Measurements from ENCODE around the gene CASP2.

Gene CASP2

GRCh38 chr7:143341842-143342241 lies 53.7 kb downstream of the CASP2 start:
- DNase-seq = no peak

- no peak for DNase-seq
These were observed 55.4 kb downstream of the CASP2 start for GRCh38 chr7:143343596-143343995.

- DNase-seq = peak; percentile 70
These were observed 57.3 kb downstream of the CASP2 start for GRCh38 chr7:143345428-143345900.

- no peak for DNase-seq
These were observed 57.9 kb downstream of the CASP2 start for GRCh38 chr7:143346018-143346417.

GRCh38 chr7:143347950-143348349 lies 59.8 kb downstream of the CASP2 start:
- no peak for DNase-seq

- no peak for DNase-seq
These were observed 62.9 kb downstream of the CASP2 start for GRCh38 chr7:143351060-143351459.

GRCh38 chr7:143351574-143351973 lies 63.4 kb downstream of the CASP2 start:
- DNase-seq = no peak

DNA sequence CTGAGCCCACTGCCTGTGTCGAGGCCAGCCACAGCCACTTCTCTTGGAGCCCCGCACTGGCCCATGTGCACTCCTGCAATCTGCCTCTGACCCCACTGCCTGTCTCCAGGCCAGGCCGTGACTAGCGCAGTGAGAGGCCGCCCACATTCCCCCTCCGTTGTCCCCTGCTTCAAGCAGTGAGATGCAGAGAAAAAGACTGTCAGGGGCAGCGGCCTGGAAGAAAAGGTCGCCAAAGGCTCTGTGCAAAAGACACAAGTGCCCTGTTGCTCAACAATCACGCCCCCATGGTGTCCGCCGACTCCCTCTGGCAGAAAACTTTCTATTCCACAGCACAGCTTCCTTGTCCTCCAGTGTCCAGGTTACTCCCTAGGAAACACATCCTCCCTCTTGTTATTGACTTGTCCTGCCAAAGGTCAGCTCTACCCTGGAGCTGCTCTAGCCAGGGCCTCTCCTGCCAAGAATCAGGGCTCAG lies 64.4 kb downstream of the CASP2 start:
- DNase-seq = no peak

DNA sequence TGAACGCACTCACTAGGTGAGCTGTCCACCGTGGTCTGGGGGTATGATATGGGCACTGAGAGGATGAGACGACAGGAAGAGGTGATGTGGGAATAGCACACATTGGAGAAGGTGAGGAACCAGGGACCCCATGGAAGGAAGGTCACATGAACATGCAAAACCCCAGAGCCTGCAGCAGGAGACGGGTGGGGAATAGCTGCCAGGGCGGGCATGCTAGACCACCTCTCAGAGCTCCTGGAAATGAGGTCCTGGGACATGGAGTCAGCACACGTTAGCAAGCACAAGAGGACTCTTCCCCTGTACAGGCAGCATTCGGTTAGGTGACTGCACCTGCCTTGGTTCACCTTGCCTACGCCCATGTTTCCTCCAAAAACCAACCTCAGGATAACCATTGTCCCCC lies 66.2 kb downstream of the CASP2 start:
- no peak for DNase-seq

DNA sequence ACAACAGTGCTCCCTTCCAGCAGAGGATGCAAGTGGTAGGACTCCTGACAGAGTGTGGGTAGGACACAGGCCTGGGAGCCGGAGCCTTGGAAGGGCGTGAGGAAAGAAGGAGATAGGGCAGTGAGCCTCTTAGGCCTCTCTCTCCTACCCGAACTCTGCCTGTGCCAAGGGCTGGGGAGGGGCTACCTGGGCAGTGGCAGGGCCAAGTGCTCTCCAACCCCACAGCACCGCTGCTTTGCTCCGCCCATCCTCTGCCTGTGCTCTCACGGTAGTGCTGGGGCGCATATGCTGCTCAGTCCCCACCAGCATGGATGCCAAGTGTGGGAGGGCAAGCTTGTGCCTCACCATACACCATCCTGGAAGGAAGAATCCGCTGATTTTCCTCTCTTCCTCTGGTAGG lies 66.8 kb downstream of the CASP2 start:
- DNase-seq = no peak

DNA sequence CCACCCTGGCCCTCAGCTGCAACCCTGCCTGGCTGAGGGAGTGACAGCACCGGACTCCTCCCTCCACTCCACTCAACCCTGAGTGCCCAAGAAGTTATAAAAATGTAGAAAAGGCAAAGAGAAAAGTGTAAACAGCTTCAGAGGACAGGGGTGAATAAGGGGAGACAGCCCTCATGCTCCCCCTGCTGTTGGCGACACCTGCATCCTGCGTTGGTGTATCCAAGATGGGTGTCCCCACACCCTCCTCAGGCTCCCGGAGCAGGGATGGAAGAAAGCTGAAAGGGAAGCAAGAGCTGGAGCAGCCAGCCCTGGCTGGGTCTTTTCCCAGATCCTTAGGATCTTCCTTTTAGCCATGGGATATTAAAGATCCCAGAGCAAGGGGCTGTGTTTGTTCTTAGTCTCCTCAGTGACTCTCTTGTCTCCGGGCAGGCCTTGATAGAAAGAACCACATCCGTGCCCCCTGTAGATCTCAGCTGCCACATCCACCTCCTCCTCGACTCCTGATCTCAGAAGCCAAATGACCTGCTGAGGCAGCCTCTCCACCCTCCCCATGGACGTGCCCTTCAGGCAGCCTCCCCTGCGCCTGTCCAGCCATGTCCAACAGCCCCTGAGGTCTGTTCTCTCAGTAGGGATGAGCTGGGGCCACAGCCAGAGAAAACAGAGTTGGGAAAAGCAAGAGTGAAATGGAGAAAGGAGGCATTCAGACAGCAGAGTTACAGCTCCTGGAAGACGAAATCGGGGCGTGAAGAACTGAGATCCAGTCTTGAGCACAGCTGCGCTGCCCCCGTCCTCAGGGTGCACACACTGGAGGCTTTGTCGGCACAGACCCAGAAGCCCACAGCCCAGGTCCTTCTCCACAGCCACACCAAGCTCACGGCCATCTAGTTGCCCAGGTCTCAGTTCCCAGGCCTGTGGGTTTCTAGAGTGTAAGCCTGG lies 67.6 kb downstream of the CASP2 start:
- DNase-seq = no peak

- DNase-seq = no peak
These were observed 68.4 kb downstream of the CASP2 start for GRCh38 chr7:143356414-143357050.
